Measurements from ENCODE around the gene PPP2R2C.

Gene PPP2R2C

GRCh38 chr4:6452897-6453687 lies 19.3 kb downstream of the PPP2R2C start:
- no peak overlapping the region for H3K27ac ChIP-seq
- TF ChIP-seq ZFX (IDR thresholded peaks at IDR 0.05; ENCODE audit: borderline replicate concordance) (no peak), CTCF (IDR thresholded peaks at IDR 0.05) (no peak)

- no peak for TF ChIP-seq CTCF (IDR thresholded peaks at IDR 0.05)
- no peak for TF ChIP-seq ZFX (IDR thresholded peaks at IDR 0.05; ENCODE audit: borderline replicate concordance)
- H3K27ac ChIP-seq = no peak overlapping the region
Measured at GRCh38 chr4:6452116-6452896, 20.1 kb downstream of the PPP2R2C start.

GRCh38 chr4:6451309-6451708 lies 21.1 kb downstream of the PPP2R2C start:
- TF ChIP-seq ZFX (IDR thresholded peaks at IDR 0.05; ENCODE audit: borderline replicate concordance) (no peak), CTCF (IDR thresholded peaks at IDR 0.05) (no peak)
- H3K27ac ChIP-seq = no peak overlapping the region

GRCh38 chr4:6450709-6451108 lies 21.7 kb downstream of the PPP2R2C start:
- H3K27ac ChIP-seq = no peak overlapping the region
- no peak for TF ChIP-seq CTCF (IDR thresholded peaks at IDR 0.05)
- TF ChIP-seq ZFX (IDR thresholded peaks at IDR 0.05; ENCODE audit: borderline replicate concordance) = no peak

GRCh38 chr4:6449746-6450369 lies 22.6 kb downstream of the PPP2R2C start:
- H3K27ac ChIP-seq = no peak overlapping the region
- TF ChIP-seq ZFX (IDR thresholded peaks at IDR 0.05; ENCODE audit: borderline replicate concordance) (no peak), CTCF (IDR thresholded peaks at IDR 0.05) (no peak)

GRCh38 chr4:6449335-6449734 lies 23.1 kb downstream of the PPP2R2C start:
- H3K27ac ChIP-seq = no peak overlapping the region
- no peak for TF ChIP-seq ZFX (IDR thresholded peaks at IDR 0.05; ENCODE audit: borderline replicate concordance)
- no peak for TF ChIP-seq CTCF (IDR thresholded peaks at IDR 0.05)
